Calu3 (cell line): ENCODE results near the gene MCTP2. TPM values are rescaled to one million over a fixed set of nuclear protein-coding genes. Genes with fewer than 3 reads are reported as not detected.

ENCODE experiments used
- BruUV-seq: library from RNA; stranded (reverse); fragments of 400-500 nt; replicated peaks from 2 replicates; lab custom pipeline; 2021; lab: Mats Ljungman, UMichigan
- CTCF ChIA-PET: fragments of 300-600 bp; sonication (Branson Sonifier 250); formaldehyde crosslinking; loops from one replicate; lab custom pipeline; 2022; ENCODE audit warnings: antibody characterized with exemption; lab: Charles Lee
- DNase-seq: peaks from one replicate; pipeline ENCODE4 v3.0.0; 2022
- H3K27ac Mint-ChIP-seq: one replicate; pipeline ENCODE4 v1.8.0; 2022; ENCODE audit warnings: mixed read lengths; ENCODE audit not compliant: unreplicated experiment
- H3K27me3 Mint-ChIP-seq: one replicate; pipeline ENCODE4 v1.8.0; 2022; ENCODE audit warnings: mixed read lengths; ENCODE audit not compliant: unreplicated experiment
- H3K36me3 Mint-ChIP-seq: one replicate; pipeline ENCODE4 v1.8.0; 2022; ENCODE audit warnings: mild to moderate bottlenecking, moderate library complexity, mixed read lengths; ENCODE audit not compliant: insufficient read depth, unreplicated experiment
- H3K4me1 Mint-ChIP-seq: one replicate; pipeline ENCODE4 v1.8.0; 2022; ENCODE audit warnings: mild to moderate bottlenecking, low read depth, mixed read lengths; ENCODE audit not compliant: unreplicated experiment
- H3K4me3 Mint-ChIP-seq: one replicate; pipeline ENCODE4 v1.8.0; 2022; ENCODE audit warnings: mild to moderate bottlenecking, low read depth, moderate library complexity, mixed read lengths; ENCODE audit not compliant: unreplicated experiment
- H3K9me3 Mint-ChIP-seq: one replicate; pipeline ENCODE4 v1.8.0; 2022; ENCODE audit warnings: low read depth, mixed read lengths; ENCODE audit not compliant: unreplicated experiment
- intact Hi-C: fragments of 100-400 bp; cut with micrococcal nuclease; formaldehyde crosslinking; loops from one replicate; pipeline ENCODE4 v1.10.0; 2022; ENCODE audit not compliant: unreplicated experiment
- total RNA-seq: library from RNA; stranded (reverse); gene quantifications from 2 replicates; pipeline ENCODE4 v1.2.3, GENCODE V29; 2022
- TF ChIP-seq, protein P1 (sequence below): fragments of 200-600 bp; IDR thresholded peaks from one replicate; pipeline ENCODE4 v1.8.0; 2022; ENCODE audit warnings: antibody characterized with exemption; ENCODE audit not compliant: unreplicated experiment

MCTP2 gene
- total RNA-seq, 1 experiment from 2014 or later: 30.1 TPM

DNA sequence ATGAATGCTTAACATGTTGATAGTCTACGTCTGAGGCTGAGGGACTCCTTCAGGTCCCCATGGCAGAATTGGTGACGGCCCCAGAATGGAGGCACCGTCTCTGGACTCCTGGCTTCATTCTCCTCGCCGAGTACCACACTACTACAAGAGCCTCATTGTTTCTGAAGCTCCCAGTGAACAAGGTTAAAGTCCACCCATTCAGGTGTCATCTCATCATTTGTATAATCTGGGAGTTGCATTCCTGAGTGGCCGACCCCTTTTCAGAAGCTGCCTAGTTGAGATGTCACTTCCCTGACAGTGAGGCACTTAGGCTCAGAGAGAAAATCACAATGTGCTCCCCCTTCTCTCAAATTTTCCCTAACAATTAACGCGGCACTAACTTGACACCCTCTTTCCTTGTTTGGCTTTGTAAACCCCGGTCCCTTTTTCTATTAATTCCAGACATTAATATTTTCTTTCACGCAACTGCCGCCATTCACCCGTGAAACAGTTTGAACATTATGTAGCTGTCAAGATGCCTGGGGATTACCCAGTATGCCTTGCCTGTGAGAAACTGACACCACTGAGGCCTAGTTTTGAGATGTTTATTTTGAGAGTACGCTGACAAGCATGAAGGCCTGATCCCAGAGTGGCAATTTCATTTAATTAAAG, 105.6 kb downstream of the MCTP2 start:
- CTCF ChIA-PET: no interaction called here
- no peaks in the 10 kb centered on the region for H3K4me1 Mint-ChIP-seq
- DNase-seq: no peak

DNA sequence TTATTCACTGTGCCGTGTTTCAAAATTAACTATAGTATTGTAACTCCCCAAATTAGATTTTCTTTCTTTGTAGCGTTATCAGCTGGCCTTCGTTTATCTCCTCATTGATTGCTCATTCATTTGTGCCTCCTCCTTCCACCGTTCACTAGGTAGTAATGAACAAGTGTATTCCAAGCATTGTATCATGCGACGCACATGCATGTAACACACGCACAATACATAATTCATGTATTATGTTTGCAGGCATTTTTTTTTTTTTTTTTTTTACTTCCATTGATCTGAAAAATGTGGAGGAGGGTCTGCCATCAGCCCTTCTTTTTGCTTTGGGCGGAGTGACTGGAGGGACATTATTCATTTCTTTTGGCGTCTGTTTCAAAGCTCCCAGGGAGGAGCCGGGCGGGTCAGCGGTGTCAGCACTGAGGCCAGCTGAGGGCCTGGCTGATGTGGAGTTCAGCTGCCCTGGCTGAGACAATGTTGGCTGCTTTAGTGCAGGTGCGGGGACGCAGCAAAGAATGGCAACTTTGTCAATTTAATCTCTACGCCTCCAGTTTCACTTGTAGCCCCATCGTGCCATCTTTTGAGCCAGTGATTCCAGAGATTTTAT, 107.0 kb downstream of the MCTP2 start:
- intact Hi-C loops: no loop called here
- Mint-ChIP-seq H3K27me3 (no peaks in the 10 kb centered on the region), H3K4me3 (no peak overlapping the region), H3K36me3 (no peaks in the 10 kb centered on the region), H3K4me1 (no peaks in the 10 kb centered on the region), H3K27ac (no peak overlapping the region), H3K9me3 (no peaks in the 10 kb centered on the region)
- no TSS peak for BruUV-seq
- DNase-seq: no peak
- TF ChIP-seq, protein P1, sequence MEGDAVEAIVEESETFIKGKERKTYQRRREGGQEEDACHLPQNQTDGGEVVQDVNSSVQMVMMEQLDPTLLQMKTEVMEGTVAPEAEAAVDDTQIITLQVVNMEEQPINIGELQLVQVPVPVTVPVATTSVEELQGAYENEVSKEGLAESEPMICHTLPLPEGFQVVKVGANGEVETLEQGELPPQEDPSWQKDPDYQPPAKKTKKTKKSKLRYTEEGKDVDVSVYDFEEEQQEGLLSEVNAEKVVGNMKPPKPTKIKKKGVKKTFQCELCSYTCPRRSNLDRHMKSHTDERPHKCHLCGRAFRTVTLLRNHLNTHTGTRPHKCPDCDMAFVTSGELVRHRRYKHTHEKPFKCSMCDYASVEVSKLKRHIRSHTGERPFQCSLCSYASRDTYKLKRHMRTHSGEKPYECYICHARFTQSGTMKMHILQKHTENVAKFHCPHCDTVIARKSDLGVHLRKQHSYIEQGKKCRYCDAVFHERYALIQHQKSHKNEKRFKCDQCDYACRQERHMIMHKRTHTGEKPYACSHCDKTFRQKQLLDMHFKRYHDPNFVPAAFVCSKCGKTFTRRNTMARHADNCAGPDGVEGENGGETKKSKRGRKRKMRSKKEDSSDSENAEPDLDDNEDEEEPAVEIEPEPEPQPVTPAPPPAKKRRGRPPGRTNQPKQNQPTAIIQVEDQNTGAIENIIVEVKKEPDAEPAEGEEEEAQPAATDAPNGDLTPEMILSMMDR: no peak
- CTCF ChIA-PET: interaction anchor here (0.7 kb wide), 1 partner anchor 105 kb away, joined by 3 read pairs; no protein-coding TSS in a partner anchor

More for the DNA sequence above, 105.6 kb downstream of the MCTP2 start:
- H3K27me3 Mint-ChIP-seq: no peaks in the 10 kb centered on the region
- TF ChIP-seq, protein P1: no peak
- no peaks in the 10 kb centered on the region for H3K36me3 Mint-ChIP-seq
- no peaks in the 10 kb centered on the region for H3K9me3 Mint-ChIP-seq
- no peak overlapping the region for H3K4me3 Mint-ChIP-seq
- H3K27ac Mint-ChIP-seq: no peak overlapping the region
- intact Hi-C loops: no loop called here
- no TSS peak for BruUV-seq

DNA sequence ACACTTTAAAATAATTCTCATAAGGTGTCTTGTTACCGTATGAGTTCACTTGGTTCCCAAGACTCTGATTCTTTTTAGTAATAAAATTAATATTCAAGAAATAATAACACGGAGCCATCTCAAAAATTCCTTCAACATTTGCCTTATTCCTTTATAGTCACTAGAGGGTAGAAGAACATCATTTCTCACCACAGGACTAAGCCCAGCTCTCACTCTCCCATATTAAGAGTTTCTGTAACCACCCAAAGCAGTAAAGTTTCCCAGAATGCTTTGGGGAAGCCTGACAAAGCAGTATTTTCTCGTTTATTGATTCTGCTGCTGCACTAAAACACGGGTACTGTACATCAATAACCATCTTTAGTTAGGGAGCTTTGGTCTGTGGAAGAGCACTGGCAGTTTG, 114.9 kb downstream of the MCTP2 start:
- TF ChIP-seq, protein P1: no peak
- Mint-ChIP-seq H3K4me1 (no peaks in the 10 kb centered on the region), H3K4me3 (no peak overlapping the region), H3K9me3 (no peaks in the 10 kb centered on the region), H3K27ac (no peak overlapping the region), H3K36me3 (no peaks in the 10 kb centered on the region), H3K27me3 (no peaks in the 10 kb centered on the region)
- no TSS peak for BruUV-seq
- intact Hi-C loops: no loop called here
- CTCF ChIA-PET: no interaction called here
- DNase-seq: no peak

DNA sequence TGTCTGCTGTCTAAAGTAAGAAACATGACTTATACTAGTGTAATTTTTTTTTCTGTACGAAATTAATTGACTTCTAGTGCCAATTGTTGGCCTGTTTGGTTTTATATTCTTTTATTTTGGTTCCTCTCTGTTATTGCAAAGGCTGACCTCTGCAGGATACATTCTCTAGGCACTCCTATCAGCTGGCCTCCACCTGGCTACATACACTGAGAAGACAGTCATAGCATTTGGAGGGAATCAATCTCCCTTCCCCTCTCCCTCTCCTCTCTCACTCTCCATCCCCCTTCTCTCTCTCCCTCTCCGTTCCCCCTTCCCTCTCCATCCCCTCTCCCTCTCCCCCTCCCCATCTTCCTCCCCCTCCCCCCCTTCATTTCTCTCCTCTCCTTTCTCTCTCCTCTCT, 116.7 kb downstream of the MCTP2 start:
- Mint-ChIP-seq H3K4me3 (no peak overlapping the region), H3K9me3 (no peaks in the 10 kb centered on the region), H3K4me1 (no peaks in the 10 kb centered on the region), H3K27ac (no peak overlapping the region), H3K36me3 (no peaks in the 10 kb centered on the region), H3K27me3 (no peaks in the 10 kb centered on the region)
- TF ChIP-seq, protein P1: no peak
- CTCF ChIA-PET: interaction anchor here (0.6 kb wide), 1 partner anchor 25 kb away, joined by 3 read pairs; no protein-coding TSS in a partner anchor
- no peak for DNase-seq
- intact Hi-C loops: no loop called here
- BruUV-seq: no TSS peak
